Transverse colon (tissue), 4 donors: ENCODE results near the gene NBL1. TPM values are rescaled to one million over a fixed set of nuclear protein-coding genes. Genes with fewer than 3 reads are reported as not detected.

Source experiments
- DNase-seq: peaks from one replicate; pipeline ENCODE4 v3.0.0-alpha.2; 2019
- H3K27ac ChIP-seq, 4 donors: fragments of 200-600 bp; sonication (generic); 2 replicates each; pipeline ENCODE4 v1.5.1; 2016 to 2018; ENCODE audit warnings: inconsistent platforms in 4 of 4
- H3K27me3 ChIP-seq: fragments of 200-600 bp; sonication (generic); 2 replicates; pipeline ENCODE4 v1.5.1; 2017; ENCODE audit warnings: inconsistent platforms
- H3K36me3 ChIP-seq, 4 donors: fragments of 200-600 bp; sonication (generic); 2 replicates each; pipeline ENCODE4 v1.5.1; 2017 to 2019; ENCODE audit warnings: inconsistent platforms in 4 of 4
- H3K4me1 ChIP-seq, 4 donors: fragments of 200-600 bp; sonication (generic); 2 replicates each; pipeline ENCODE4 v1.5.1; 2017 to 2020; ENCODE audit warnings: inconsistent platforms in 4 of 4
- H3K4me3 ChIP-seq, 4 donors: fragments of 200-600 bp; sonication (generic); 1 replicate in 1 of 4; 2 replicates in 3 of 4; pipeline versions ENCODE4 v1.5.1 to v1.6.1; 2017 to 2019; ENCODE audit warnings: inconsistent platforms in 4 of 4
- H3K9me3 ChIP-seq, 2 donors: fragments of 200-600 bp; sonication (generic); 2 replicates each; pipeline ENCODE4 v1.5.1; 2017 to 2019; ENCODE audit warnings: inconsistent platforms in 2 of 2
- CTCF ChIP-seq, 5 experiments: fragments of 200-600 bp in 3 of 5; fragments of 450-650 bp in 2 of 5; sonication (generic) in 3 of 5; IDR thresholded peaks; 1 replicate in 2 of 5; 2 replicates in 3 of 5; pipeline ENCODE4 v1.5.1; 2016 to 2017; ENCODE audit warnings: antibody characterized with exemption in 5 of 5, inconsistent platforms in 3 of 5, mild to moderate bottlenecking in 2 of 5, moderate library complexity in 1 of 5
- EP300 ChIP-seq: sonication (generic); formaldehyde crosslinking; IDR thresholded peaks from one replicate; pipeline ENCODE4 v1.6.1; 2017; ENCODE audit warnings: antibody characterized with exemption, low read depth
- POLR2A ChIP-seq: fragments of 450-650 bp; IDR thresholded peaks from one replicate; pipeline ENCODE4 v1.6.1; 2016; ENCODE audit warnings: antibody characterized with exemption, mild to moderate bottlenecking, moderate library complexity
- POLR2AphosphoS5 ChIP-seq, 3 donors: sonication (generic); formaldehyde crosslinking; IDR thresholded peaks; one replicate each; pipeline ENCODE4 v1.6.1; 2016; ENCODE audit warnings: antibody characterized with exemption in 3 of 3
- WGBS, 2 donors: methylation state at CpG; one replicate each; pipeline ENCODE4 v1.1.5; 2018; ENCODE audit warnings: low coverage in 1 of 2; 5-methylcytosine and 5-hydroxymethylcytosine counted together
- in situ Hi-C, 4 donors: fragments of 200-750 bp; cut with MboI; loops; one replicate each; pipeline versions ENCODE4 v1.15.0 to v1.15.1; 2017; ENCODE audit warnings: low sequenced_read_pairs in 3 of 4, low pct_ligation_motif_present in 1 of 4, low pct_unique_long_range_greater_than_20kb in 1 of 4
- intact Hi-C: fragments of 100-400 bp; cut with DNase I; formaldehyde crosslinking; loops from one replicate; pipeline ENCODE4 v1.15.1; 2023; ENCODE audit warnings: low total_unique reads
- total RNA-seq, 4 donors: library from RNA; depleted of rRNA; stranded (reverse); fragments of >200 nt; gene quantifications; one replicate each; pipeline ENCODE4 v1.1.0, GENCODE V29; 2016

Gene NBL1
- total RNA-seq, 4 donors from 2014 or later, result 122 to 238 (median 204) TPM

GRCh38 chr1:19684677-19685076 lies 40.6 kb downstream of the NBL1 start:
- DNase-seq, result no peak
- in situ Hi-C loops, result no loop called here
- Histone ChIP-seq H3K4me1 (no peaks in the 10 kb centered on the region), H3K4me3 (no peak overlapping the region), H3K36me3 (no peaks in the 10 kb centered on the region), H3K27me3 (no peaks in the 10 kb centered on the region), H3K27ac (no peak overlapping the region), H3K9me3 (no peaks in the 10 kb centered on the region)
- TF ChIP-seq POLR2A, result no peak
- TF ChIP-seq POLR2AphosphoS5 (IDR thresholded peaks at IDR 0.05), result no peak
- intact Hi-C loops, result no loop called here
- WGBS, 2 donors, result 90% methylated on average over 2 of the region's 2 CpGs; no CpG with 5 or more reads in 1 of the 2 donors

GRCh38 chr1:19685994-19686393 lies 41.9 kb downstream of the NBL1 start:
- WGBS, 2 donors, result 92 to 93% methylated on average over 4 to 9 of the region's 9 CpGs
- in situ Hi-C loops, result no loop called here
- Histone ChIP-seq H3K4me3 (no peak overlapping the region), H3K27me3 (no peaks in the 10 kb centered on the region), H3K36me3 (no peaks in the 10 kb centered on the region), H3K4me1 (no peaks in the 10 kb centered on the region), H3K27ac (no peak overlapping the region), H3K9me3 (no peaks in the 10 kb centered on the region)
- TF ChIP-seq EP300, result no peak
- TF ChIP-seq CTCF (IDR thresholded peaks at IDR 0.05), result no peak
- no peak for TF ChIP-seq POLR2AphosphoS5 (IDR thresholded peaks at IDR 0.05)
- TF ChIP-seq POLR2A, result no peak
- intact Hi-C loops, result no loop called here
- no peak for DNase-seq

- H3K9me3 ChIP-seq, result no peaks in the 10 kb centered on the region
- no peaks in the 10 kb centered on the region for H3K27me3 ChIP-seq
Observed at GRCh38 chr1:19687414-19687813, 43.3 kb downstream of the NBL1 start.

GRCh38 chr1:19688041-19688842 lies 44.1 kb downstream of the NBL1 start:
- Histone ChIP-seq H3K27me3 (no peaks in the 10 kb centered on the region), H3K4me1 (no peaks in the 10 kb centered on the region), H3K9me3 (no peaks in the 10 kb centered on the region), H3K27ac (no peak overlapping the region), H3K36me3 (peaks cover 0 to 5% (median 0%) of the 10 kb centered on the region in 4 donors), H3K4me3 (no peak overlapping the region)
- intact Hi-C loops, result no loop called here
- no peak for DNase-seq
- TF ChIP-seq POLR2A (no peak), POLR2AphosphoS5 (IDR thresholded peaks at IDR 0.05) (no peak), EP300 (no peak), CTCF (IDR thresholded peaks at IDR 0.05) (no peak)
- in situ Hi-C loops, result no loop called here
- WGBS, 2 donors, result 90% methylated on average over 19 of the region's 19 CpGs; no CpG with 5 or more reads in 1 of the 2 donors

More at GRCh38 chr1:19687414-19687813, 43.3 kb downstream of the NBL1 start:
- TF ChIP-seq CTCF (IDR thresholded peaks at IDR 0.05) (no peak), EP300 (no peak), POLR2AphosphoS5 (IDR thresholded peaks at IDR 0.05) (no peak)
- Histone ChIP-seq H3K4me3 (no peak overlapping the region), H3K27ac (no peak overlapping the region), H3K4me1 (no peaks in the 10 kb centered on the region), H3K36me3 (no peaks in the 10 kb centered on the region)
- intact Hi-C loops, result no loop called here
- no peak for DNase-seq
- 93% methylated on average over 1 of the region's 1 CpG; no CpG with 5 or more reads in 1 of the 2 donors for WGBS, 2 donors
- in situ Hi-C loops, result no loop called here
